HEK293T (cell line): Measurements from ENCODE around the gene PPY.

Experiments
- L3MBTL2 ChIP-seq: fragments of 450-650 bp; conservative IDR thresholded peaks from 2 replicates; pipeline ENCODE4 v1.6.1; 2016; ENCODE audit warnings: mild to moderate bottlenecking
- ZNF384 ChIP-seq: fragments of 450-650 bp; IDR thresholded peaks from 2 replicates; pipeline ENCODE4 v1.6.1; 2016

GRCh38 chr17:43897831-43898230 is 44.4 kb downstream of the PPY start:
- TF ChIP-seq ZNF384 (no peak), L3MBTL2 (no peak)
